GM21381 (cell line): ENCODE measurements around the gene RILPL1.
"Not testable (repeated sequence)": the region's sequence is repeated elsewhere in the genome, so short reads cannot be mapped to it uniquely, and the experiment has no call there.

Source experiments
- ATAC-seq: cut with Tn5 transposase; IDR thresholded peaks from one replicate; pipeline ENCODE4 v1.9.1; 2021; ENCODE audit warnings: mild to moderate bottlenecking, moderate library complexity; ENCODE audit not compliant: unreplicated experiment

RILPL1 gene

DNA sequence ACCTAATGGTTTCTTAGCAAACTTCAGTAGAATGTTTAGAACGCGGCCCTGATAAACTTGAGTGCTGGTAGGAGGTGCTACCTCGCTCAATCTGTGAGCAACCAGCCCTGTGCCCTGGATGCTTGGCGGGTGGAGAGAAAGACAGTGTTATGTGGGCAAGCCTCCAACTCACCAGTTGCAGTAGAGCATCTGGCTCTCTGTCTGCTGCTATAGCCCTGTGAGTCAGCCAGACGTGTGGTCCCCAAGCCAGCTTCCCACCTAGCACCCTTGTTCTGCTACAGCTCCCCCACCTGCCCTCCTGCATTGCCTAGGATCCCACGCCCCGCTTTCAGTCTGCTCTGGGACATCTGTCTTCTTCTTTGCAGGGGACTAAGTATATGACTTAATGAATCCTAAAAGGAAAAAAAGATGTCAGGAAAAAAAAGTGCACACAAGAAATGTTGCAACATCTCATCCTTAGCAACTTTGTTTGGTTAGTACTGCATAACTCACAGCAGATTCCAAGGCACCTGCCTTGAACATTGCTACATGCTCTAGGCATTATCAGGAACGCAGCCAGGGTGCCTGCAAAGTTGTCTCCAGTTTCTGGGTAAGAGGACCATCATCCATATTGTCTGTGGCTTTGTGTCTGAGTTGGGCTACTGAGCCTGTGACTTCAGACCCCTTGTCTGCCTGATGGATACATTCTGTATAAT, 62.0 kb downstream of the RILPL1 start:
- no peak for ATAC-seq

DNA sequence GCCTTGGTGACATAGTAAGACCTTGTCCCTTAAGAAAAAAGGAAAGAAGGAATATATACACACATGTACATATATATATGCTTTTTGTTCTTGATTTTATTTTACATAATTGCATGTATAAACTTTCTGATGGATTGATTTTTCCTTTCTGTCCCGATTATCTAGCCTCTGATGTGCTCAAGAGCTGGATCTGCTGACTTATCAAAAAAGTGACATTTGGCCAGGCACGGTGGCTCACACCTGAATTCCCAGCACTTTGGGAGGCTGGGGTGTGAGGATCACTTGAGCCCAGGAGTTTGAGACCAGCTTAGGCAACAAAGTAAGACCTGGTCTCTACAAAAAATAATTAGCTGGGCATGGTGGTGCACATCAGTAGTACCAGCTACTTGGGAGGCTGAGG, 63.5 kb downstream of the RILPL1 start:
- no peak for ATAC-seq

DNA sequence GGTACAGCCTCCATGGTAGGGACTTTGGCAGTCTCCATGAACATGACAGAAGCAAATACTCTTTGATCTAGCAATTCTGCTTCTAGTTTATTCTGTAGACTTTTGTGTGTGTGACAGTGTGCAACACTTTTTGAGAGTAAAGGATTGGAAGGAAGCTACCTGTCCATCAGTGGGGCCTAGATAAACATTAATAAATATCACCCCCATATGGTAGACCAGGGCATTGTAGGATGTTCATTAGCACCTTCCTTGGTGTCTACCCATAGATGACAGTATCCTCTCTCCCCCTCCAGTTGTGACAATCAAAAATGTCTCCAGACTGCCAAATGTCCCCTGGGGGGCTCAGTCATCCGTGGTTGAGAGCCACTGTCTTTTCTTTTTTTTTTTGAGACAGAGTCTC, 64.7 kb downstream of the RILPL1 start:
- ATAC-seq, result no peak

DNA sequence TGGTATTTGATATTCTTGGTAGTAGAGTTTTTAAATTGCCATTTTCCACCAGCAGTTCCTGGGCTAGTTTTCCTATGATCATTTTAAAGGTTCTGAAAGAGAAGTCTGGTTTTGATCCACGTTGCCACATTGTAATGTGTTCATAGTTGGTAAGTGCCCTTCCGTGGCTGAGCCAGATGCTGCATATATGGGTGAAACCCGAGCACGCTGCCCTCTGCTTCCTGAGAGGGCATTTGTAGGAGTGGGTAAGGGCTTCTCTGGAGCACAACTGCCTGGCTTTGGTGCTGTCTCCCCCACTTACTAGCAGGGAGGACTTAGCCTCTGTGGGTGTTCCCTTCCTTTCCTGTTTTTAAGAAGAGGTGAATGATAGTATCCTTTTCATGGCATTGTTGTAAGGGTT, 68.4 kb downstream of the RILPL1 start:
- ATAC-seq, result no peak

DNA sequence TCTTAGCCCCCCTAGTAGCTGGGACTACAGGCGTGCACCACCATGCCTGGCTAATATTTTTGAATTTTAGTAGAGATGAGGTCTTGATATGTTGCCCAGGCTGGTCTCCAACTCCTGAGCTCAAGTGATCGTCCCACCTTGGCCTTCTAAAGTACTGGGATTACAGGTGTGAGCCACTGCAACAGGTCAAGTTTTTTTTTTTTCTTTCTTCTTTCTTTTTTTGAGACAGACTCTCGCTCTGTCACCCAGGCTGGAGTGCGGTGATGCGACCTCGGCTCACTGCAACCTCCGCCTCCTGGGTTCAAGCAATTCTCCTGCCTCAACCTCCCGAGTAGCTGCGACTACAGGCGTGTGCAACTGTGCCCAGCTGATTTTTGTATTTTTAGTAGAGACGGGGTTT, 70.3 kb downstream of the RILPL1 start:
- not testable (repeated sequence) for ATAC-seq

DNA sequence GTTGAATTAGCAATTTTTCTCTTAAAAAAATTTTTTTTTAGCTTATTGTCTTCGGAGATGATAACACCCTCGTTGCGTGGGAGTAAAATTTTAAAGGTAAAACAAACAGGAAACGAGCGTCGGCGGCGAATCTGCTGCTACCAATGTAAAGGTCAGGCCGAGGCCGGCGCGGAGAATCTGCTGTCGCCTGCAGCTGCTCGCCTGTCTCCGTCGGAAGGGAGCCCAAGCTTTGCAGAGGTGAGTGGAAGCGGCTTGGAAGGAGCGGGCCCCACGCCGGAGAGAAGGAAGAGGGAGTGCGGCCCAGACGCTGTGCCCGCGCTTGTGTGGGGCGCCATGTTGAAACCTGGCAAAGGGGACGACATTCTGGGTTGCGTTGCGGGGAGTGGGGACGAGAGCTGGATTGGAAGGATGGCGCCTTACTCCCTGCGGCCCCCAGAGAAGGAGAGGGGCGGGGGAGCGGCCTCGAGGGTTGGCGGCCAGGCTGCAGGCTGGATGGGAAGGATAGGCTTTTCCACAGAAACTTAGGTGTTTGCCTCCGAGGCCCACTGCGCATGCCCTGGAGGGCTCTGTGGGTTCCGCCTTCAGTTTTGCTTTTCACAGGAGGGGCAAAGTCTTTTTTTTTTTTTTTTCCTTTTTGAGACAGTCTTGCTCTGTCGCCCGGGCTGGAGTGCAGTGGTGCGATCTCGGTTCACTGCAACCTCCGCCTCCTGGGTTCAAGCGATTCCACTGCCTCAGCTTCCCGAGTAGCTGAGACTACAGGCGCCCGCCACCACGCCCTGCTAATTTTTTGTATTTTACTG, 75.3 kb downstream of the RILPL1 start, which contains the start of gene SNRNP35:
SNRNP35 (plus strand) TSS at position 160 of the 800 bp plus-strand sequence. CDS start 7,402 bp downstream, outside the sequence.
- ATAC-seq, result peak; percentile 59

DNA sequence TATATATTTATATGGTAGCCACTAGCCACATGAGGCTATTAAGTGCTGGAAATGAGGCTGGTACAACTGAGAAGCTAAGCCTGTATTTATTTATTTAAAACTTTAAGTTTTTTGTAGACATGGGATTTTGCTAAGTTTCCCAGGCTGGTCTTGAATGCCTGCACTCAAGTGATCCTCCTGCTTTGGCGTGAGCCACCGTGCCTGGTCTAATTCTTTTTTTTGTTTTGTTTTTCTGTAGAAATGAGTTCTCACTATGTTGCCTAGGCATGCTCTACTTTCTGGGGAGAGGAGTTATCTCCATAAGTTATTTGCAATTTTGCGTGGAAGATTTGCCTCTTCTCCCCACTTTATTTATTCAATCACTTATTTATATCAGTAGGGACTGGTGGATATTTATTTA, 80.4 kb downstream of the RILPL1 start:
- no peak for ATAC-seq

DNA sequence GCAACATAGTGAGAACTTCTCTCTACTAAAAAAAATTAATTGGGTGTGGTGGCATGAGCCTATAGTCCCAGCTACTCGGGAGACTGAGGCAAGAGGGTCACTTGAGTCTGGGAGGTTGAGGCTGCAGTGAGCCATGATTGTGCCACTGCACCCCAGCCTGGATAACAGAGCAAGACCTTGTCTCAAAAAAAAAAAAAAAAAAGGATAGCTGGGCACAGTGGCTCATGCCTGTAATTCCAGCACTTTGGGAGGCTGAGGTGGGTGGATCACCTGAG, 81.3 kb downstream of the RILPL1 start:
- not testable (repeated sequence) for ATAC-seq

DNA sequence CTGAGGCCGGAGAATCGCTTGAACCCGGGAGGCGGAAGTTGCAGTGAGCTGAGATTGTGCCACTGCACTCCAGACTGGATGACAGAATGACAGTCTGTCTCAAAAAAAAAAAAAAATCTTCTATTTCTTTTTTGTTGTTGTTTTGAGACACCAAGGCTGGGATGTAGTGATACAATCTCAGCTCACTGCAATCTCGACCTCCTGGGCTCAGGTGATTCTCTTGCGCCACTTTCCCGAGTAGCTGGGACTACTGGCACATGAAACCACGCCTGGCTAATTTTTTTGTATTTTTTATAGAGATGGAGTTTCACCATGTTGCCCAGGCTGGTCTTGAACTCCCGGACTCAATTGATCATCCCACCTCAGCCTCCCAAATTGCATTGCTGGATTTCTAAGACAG, 82.9 kb downstream of the RILPL1 start:
- no peak for ATAC-seq

DNA sequence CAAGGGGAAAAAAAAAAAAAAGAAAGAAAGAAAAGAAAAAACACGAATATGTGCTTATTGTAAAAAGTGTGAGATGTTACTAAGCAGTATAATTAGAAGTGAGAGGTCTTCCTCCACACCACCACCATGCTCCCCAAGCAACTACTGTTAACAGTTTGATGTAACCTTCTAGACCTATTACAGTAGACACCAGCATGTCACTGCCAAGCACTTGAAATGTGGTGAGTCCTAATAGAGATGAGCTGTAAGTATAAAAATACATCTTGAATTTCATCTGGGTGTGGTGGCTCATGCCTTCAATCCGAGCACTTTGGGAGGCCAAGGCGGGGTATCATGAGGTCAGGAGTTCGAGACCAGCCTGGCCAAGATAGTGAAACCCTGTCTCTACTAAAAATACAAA, 83.7 kb downstream of the RILPL1 start:
- ATAC-seq, result no peak

DNA sequence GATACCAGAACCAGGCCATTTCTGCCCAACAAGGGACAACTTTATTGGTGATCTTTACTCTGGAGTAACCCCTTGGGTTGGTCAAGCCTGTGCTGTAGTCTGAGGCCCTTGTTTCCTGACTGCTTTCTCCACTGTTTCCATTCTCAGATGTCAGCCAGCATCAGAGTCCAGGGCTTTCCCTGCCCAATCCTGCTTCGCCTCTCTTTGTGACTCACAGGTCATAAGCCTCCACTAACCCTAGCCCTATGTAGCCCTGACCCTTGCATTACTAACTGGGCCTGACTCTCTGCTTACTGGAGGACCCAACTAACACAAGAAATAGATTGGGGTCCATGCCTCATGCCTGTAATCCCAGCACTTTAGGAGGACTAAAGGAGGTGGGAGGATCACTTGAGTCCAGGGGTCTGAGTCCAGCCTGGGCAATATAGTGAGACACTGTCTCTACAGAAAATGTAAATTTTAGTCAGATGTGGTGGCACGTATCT, 84.2 kb downstream of the RILPL1 start:
- no peak for ATAC-seq

DNA sequence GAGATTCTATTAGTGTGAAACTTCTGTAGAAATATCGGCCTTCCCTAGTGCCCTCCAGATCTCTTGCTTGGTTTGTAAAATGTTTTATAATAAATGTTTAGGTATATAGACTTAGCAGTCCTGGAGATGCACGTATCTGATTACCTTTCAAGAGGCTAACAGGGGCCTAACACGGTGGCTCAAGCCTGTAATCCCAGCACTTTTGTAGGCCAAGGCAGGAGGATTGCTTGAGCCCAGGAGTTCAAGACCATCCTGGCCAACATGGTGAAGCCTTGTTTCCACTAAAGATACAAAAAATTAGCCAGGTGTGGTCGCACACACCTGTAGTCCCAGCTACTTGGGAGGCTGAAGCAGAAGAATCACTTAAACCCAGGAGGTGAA, 87.2 kb downstream of the RILPL1 start:
- ATAC-seq, result no peak

DNA sequence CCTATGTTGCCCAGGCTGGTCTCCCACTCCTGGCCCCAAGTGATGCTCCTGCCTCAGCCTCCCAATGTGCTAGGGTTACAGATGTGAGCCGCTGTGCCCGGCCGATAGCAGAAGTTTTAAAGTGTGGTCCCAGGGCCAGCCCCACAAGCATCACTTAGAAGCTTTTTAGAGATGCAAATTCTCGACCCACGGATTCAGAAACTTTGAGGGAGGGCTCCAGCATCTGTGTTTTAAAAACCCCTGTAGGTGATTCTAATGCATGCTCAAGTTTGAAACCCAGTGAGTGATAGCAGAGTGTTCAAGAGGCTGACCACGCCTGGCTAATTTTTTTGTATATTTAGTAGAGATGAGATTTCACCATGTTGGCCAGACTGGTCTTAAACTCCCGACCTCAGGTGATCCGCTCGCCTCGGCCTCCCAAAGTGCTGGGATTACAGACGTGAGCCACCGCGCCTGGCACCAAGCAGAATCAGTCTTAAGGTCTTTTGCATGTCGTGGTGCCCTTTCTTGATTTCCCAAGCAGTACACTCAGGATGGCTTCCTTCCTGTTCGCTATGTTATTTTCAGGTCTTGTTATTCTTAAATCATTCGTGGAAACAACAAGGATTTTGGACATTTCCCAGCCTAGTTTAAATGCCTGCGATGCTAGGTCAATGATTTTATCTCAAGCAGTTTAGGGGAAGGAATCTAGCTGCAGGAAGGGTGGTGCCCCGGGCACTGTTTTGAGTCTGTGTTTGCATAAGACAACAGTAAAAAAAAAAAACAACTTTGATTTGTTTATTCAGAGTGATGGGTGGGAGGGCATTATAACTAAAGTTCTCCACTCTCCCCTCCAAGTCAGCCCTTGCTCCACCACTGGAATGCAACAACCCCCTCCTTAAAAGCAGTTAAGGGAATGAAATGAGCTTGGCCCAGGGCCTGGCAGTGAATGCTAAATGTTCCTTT, 87.9 kb downstream of the RILPL1 start:
- ATAC-seq, result no peak

DNA sequence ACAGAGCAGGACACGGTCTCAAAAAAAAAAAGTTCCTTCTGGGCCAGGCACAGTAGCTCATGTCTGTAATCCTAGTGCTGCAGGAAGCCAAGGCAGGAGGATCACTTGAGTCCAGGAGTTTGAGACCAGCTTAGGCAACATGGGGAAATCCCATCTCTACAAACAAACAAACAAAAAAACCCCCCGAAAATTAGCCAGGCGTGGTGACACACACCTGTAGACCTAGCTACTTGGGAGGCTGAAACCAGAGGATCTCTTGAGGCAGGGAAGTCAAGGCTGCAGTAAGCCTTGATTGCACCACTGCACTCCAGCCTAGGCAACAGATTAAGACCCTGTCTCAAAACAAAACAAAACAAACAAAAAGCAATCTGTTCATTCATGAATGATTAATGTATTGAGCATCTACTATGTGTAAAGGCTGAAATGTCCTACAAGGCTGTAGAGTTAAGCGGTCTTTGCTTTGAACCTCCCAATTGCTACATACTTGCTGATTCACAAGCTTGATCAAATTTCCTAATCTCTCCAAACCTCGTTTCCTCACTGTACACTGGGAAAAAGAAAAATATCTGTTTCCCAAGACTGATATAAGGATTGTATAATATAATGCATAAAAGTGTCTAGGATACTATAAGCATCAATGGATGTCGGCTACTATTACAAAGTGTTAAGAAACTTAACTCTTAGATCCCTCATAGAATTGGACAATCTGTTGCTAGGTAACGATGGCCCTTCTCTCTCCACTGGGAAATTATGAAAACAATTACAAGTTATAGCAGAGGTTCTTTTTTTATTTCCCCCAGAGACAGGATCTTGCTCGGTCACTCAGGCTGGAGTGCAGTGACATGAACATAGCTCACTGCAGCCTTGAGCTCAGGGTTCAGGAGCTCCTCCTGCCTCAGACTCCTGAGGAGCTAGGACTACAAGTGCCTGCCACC, 89.2 kb downstream of the RILPL1 start:
- ATAC-seq, result no peak

DNA sequence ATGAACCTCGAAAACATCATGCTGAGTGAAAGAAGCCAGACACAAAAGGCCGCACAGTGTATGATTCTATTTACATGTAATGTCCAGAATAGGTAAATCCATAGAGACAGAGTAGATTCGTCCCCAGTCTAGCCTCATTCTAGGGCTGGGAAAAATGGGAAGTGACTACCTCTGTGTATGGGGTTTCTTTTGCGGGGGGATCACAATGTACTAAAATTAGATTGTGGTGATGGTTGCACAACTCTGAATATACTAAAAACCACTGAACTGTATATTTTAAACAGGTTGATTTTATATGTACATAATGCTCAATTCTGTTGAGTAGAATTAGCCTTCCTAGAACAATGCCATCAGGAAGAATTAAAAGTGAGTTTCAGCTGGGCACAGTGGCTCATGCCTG, 90.7 kb downstream of the RILPL1 start:
- ATAC-seq, result no peak

DNA sequence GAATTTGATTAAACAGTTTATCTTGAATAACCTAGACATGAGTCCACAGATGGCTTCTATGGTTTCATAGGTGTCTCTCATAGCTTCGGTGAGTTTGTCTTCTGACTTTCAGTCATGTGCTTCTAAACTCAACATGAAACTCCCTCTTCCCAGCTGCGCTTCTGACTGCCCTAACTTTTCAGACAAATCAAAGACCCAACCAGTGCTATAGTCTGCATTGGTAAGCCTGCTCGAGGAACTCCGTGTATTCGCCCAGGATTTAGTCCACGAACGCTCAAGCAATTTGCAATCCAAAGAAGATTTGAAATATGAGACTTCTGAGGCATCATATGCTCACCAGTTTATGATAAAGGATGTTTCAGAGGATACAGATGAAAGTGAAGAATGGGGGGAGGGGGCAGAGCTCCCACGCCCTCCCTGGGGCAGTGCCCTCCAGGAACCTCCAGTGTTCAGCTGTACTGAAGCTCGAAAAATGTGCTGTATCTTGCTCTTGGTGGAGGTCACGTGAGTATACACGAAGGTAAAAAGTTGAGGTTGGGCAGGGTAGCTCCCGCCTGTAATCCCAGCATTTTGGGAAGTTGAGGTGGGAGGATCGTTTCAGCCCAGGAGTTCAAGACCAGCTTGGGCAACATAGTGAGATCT, 91.9 kb downstream of the RILPL1 start:
- ATAC-seq, result no peak

DNA sequence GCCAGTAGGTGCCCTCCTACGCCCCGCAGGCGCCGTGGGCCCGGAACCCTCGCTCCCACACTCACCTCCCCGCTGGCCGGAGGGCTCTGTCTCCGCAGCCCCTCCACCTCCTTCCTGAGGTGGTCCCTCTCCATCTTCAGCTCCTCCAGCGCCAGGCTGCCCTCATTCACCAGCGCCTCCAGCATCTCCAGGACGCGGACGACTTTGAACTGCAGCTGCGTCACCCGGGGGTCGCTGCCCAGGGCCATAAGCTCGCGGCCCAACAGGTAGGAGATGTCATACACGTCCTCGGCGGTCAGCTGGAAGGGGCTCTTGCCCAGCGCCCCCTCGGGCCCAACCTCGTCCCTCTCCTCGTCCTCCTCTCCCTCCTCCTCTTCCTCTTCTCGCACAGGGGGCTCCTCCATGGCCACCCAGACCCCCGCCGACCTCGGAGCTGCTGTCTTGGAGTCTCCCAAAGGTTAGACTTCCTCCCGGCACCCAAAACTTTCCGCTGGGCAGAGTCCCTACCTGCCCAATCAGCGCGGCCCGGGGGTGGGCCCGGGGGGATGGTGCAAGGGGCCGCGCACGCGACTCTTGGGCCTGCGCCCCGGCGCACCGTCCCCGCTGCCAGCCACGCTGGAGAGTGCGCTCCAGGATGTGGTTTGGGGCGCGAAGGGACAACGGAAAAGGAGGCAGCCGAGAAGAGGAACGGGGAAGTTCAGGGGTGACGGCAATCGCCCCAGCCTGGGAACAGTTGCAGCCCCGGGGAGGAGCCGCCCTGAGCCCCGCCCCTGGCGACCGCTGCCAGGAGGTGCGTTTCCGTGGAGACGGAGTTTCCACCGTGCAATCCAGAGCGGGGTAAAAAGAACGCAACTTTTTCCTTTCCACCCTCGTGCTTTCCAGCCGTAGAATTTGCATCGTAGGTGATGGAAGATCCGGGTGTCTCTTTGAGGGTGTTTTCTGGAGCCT, 97.2 kb downstream of the RILPL1 start, which contains the start of gene RILPL2:
RILPL2 (minus strand) TSS at position 668 of the 948 bp plus-strand sequence; CDS start at position 404, 264 bp downstream.
- ATAC-seq, result peak; percentile 79

DNA sequence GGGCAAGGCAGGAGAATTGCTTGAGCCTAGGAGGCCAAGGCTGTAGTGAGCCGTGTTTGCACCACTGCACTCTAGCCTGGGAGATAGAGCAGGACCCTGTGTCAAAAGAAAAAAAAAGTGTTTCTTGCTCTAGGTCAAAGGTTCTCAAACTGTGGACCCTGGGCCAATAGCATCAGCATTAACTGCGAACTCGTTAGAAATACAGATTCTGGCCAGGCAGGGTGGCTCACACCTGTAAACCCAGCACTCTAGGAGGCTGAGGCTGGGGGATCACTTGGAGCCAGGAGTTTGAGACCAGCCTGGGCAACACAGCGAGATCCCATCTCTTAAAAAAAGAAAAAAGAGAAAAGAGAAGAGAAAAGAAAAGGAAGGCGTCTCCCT, 97.9 kb downstream of the RILPL1 start:
- no peak for ATAC-seq

DNA sequence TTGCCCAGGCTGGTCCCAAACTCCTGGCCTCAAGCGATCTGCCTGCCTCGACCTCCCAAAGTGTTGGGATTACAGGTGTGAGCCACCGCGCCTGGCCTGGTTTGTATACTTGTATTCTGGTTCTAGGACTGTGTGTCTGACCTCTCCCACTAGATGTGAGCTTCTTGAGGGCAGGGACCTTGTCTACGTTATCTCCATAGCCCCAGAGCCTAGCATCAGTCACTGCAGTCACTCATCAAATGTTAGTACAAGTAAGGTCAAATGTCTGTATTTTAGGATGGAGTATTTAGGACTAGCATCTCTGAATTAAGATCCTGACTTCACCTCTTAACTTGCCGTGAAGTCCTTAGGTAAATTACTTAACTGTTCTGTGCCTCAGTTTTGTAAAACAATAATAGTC, 99.9 kb downstream of the RILPL1 start:
- no peak for ATAC-seq
